GM12878 (cell line): ENCODE results near the gene KCTD6. TPM values are rescaled to one million over a fixed set of nuclear protein-coding genes. Genes with fewer than 3 reads are reported as not detected.

Experiments
- ATAC-seq: fragments of 200-7000 bp; cut with Tn5 transposase; 3 replicates; pipeline ENCODE4 v1.9.1; 2020; ENCODE audit warnings: mild to moderate bottlenecking, moderate library complexity
- BruUV-seq: library from RNA; stranded (reverse); fragments of 400-500 nt; replicated peaks from 2 replicates; lab custom pipeline; 2021; lab: Mats Ljungman, UMichigan
- CTCF ChIA-PET: fragments of 300-600 bp; sonication (Branson Sonifier 250); formaldehyde crosslinking; extraction: SDS; loops from one replicate; lab custom pipeline; 2021; ENCODE audit warnings: inconsistent platforms; lab: Yijun Ruan, JAX
- POLR2A ChIA-PET: fragments of 350-600 bp; formaldehyde crosslinking; extraction: SDS; loops from one replicate; lab custom pipeline; 2021; ENCODE audit warnings: inconsistent platforms; lab: Charles Lee
- RAD21 ChIA-PET: fragments of 300-600 bp; sonication (Branson Sonifier 250); formaldehyde crosslinking; loops from one replicate; lab custom pipeline; 2023; ENCODE audit warnings: antibody characterized with exemption; ENCODE audit not compliant: unreplicated experiment; lab: Charles Lee
- SMC1A ChIA-PET: fragments of 300-600 bp; sonication (Branson Sonifier 250); formaldehyde crosslinking; loops from one replicate; lab custom pipeline; 2023; ENCODE audit not compliant: unreplicated experiment, uncharacterized antibody; lab: Charles Lee
- DNase-seq: peaks from one replicate; pipeline ENCODE4 v3.0.0-alpha.2; 2011; ENCODE audit warnings: low read depth, low spot score
- FAIRE-seq: peaks from 3 replicates; lab custom pipeline; 2011; peaks lifted over from hg19 to GRCh38; lab: Jason Lieb, UNC
- H2AFZ ChIP-seq: 2 replicates; pipeline ENCODE4 v1.6.0; 2011; ENCODE audit warnings: low read depth, low read length, control low read depth; ENCODE audit not compliant: control insufficient read depth
- H3K27ac ChIP-seq: 2 replicates; pipeline ENCODE4 v1.5.1; 2011; ENCODE audit warnings: control low read depth; ENCODE audit not compliant: control insufficient read depth, insufficient read depth
- H3K27me3 ChIP-seq, 2 experiments: replicated peaks in 1 of 2; 2 replicates each; pipeline versions ENCODE4 v1.6.0 to v1.6.1; 2011; ENCODE audit warnings: low read length in 1 of 2; ENCODE audit not compliant: control insufficient read depth in 2 of 2, insufficient read depth in 2 of 2
- H3K36me3 ChIP-seq, 2 experiments: 2 replicates each; pipeline ENCODE4 v1.5.1; 2011; ENCODE audit warnings: low read length in 1 of 2; ENCODE audit not compliant: control insufficient read depth in 2 of 2, insufficient read depth in 2 of 2
- H3K4me1 ChIP-seq: 2 replicates; pipeline ENCODE4 v1.6.1; 2011; ENCODE audit warnings: mild to moderate bottlenecking, low read length, moderate library complexity, mixed read lengths; ENCODE audit not compliant: control insufficient read depth, insufficient read depth
- H3K4me2 ChIP-seq: 2 replicates; pipeline ENCODE4 v1.6.0; 2011; ENCODE audit warnings: control low read depth; ENCODE audit not compliant: control insufficient read depth, insufficient read depth
- H3K4me3 ChIP-seq: fragments of 200-600 bp; sonication (generic); 2 replicates; pipeline ENCODE4 v1.5.1; 2016
- H3K79me2 ChIP-seq: 2 replicates; pipeline ENCODE4 v1.6.0; 2011; ENCODE audit warnings: low read length; ENCODE audit not compliant: control insufficient read depth, insufficient read depth
- H3K9ac ChIP-seq: 2 replicates; pipeline ENCODE4 v1.8.0; 2011; ENCODE audit warnings: low read length, control low read depth, mixed read lengths; ENCODE audit not compliant: control insufficient read depth, insufficient read depth
- H3K9me3 ChIP-seq: replicated peaks from 3 replicates; pipeline ENCODE4 v1.5.1; 2011; ENCODE audit warnings: mild to moderate bottlenecking, low read length; ENCODE audit not compliant: control insufficient read depth, insufficient read depth
- H4K20me1 ChIP-seq: 2 replicates; pipeline ENCODE4 v1.6.0; 2011; ENCODE audit not compliant: control insufficient read depth, insufficient read depth
- ATF3 ChIP-seq: IDR thresholded peaks from 2 replicates; pipeline ENCODE4 v1.6.1; 2011; ENCODE audit warnings: low read depth, mild to moderate bottlenecking, low read length, moderate library complexity, borderline replicate concordance; ENCODE audit errors: extremely low read depth
- ATF7 ChIP-seq: fragments of 450-650 bp; IDR thresholded peaks from 2 replicates; pipeline ENCODE4 v1.6.1; 2016; ENCODE audit warnings: low read depth, mild to moderate bottlenecking
- CBX5 ChIP-seq: sonication (generic); IDR thresholded peaks from 2 replicates; pipeline ENCODE4 v1.6.1; 2016; ENCODE audit warnings: low read depth, moderate library complexity, mild to moderate bottlenecking, inconsistent platforms
- CEBPB ChIP-seq, 2 experiments: fragments of 150-350 bp in 1 of 2; IDR thresholded peaks; 2 replicates each; pipeline ENCODE4 v1.6.1; 2012 to 2014; ENCODE audit warnings: low read depth in 2 of 2, low read length in 2 of 2, borderline replicate concordance in 1 of 2, inconsistent platforms in 1 of 2
- CHD4 ChIP-seq: fragments of 200-600 bp; sonication (generic); IDR thresholded peaks from 2 replicates; pipeline ENCODE4 v1.6.1; 2016; ENCODE audit warnings: mild to moderate bottlenecking
- DPF2 ChIP-seq: fragments of 450-650 bp; IDR thresholded peaks from 2 replicates; pipeline ENCODE4 v1.6.1; 2017; ENCODE audit warnings: mild to moderate bottlenecking
- EGR1 ChIP-seq, 2 experiments: IDR thresholded peaks; 1 replicate in 1 of 2; 2 replicates in 1 of 2; pipeline ENCODE4 v1.6.1; 2011 to 2012; ENCODE audit warnings: low read depth in 2 of 2, low read length in 2 of 2, borderline replicate concordance in 1 of 2, mild to moderate bottlenecking in 1 of 2, moderate library complexity in 1 of 2
- HDGF ChIP-seq: fragments of 450-650 bp; IDR thresholded peaks from 2 replicates; pipeline ENCODE4 v1.6.1; 2016; ENCODE audit warnings: antibody characterized with exemption
- IKZF2 ChIP-seq, 2 experiments: fragments of 450-650 bp; IDR thresholded peaks; 2 replicates each; pipeline ENCODE4 v1.6.1; 2017; ENCODE audit warnings: mild to moderate bottlenecking in 2 of 2, moderate library complexity in 2 of 2
- IRF4 ChIP-seq: IDR thresholded peaks from 2 replicates; pipeline ENCODE4 v1.6.1; 2011; ENCODE audit warnings: low read depth, low read length
- JUNB ChIP-seq: IDR thresholded peaks from 2 replicates; pipeline ENCODE4 v1.6.1; 2016; ENCODE audit warnings: antibody characterized with exemption, mild to moderate bottlenecking
- MEF2A ChIP-seq: IDR thresholded peaks from 2 replicates; pipeline ENCODE4 v1.6.1; 2011; ENCODE audit warnings: low read depth, mild to moderate bottlenecking, low read length, moderate library complexity; ENCODE audit not compliant: insufficient read depth
- NFIC ChIP-seq: IDR thresholded peaks from 2 replicates; pipeline ENCODE4 v1.6.1; 2012; ENCODE audit warnings: low read depth, mild to moderate bottlenecking, inconsistent platforms, low read length, moderate library complexity
- NR2F1 ChIP-seq: fragments of 450-650 bp; conservative IDR thresholded peaks from 2 replicates; pipeline ENCODE4 v1.6.1; 2017; ENCODE audit warnings: mild to moderate bottlenecking
- POU2F2 ChIP-seq: IDR thresholded peaks from 3 replicates; pipeline ENCODE4 v1.6.1; 2011; ENCODE audit warnings: low read depth, mild to moderate bottlenecking, low read length, borderline replicate concordance
- RAD51 ChIP-seq: fragments of 450-650 bp; IDR thresholded peaks from 2 replicates; pipeline ENCODE4 v1.6.1; 2016; ENCODE audit warnings: moderate library complexity, mild to moderate bottlenecking, inconsistent platforms
- REST ChIP-seq: IDR thresholded peaks from 2 replicates; pipeline ENCODE4 v1.6.1; 2012; ENCODE audit warnings: mild to moderate bottlenecking, low read depth, low read length
- SIN3A ChIP-seq: IDR thresholded peaks from 2 replicates; pipeline ENCODE4 v1.6.1; 2012; ENCODE audit warnings: low read depth, low read length, improper control_type of control experiment
- SPI1 ChIP-seq: IDR thresholded peaks from 2 replicates; pipeline ENCODE4 v1.6.1; 2011; ENCODE audit warnings: low read depth, mild to moderate bottlenecking, low read length, moderate library complexity, borderline replicate concordance; ENCODE audit not compliant: insufficient read depth
- SREBF2 ChIP-seq: IDR thresholded peaks from 2 replicates; pipeline ENCODE4 v1.6.1; 2012; ENCODE audit warnings: mild to moderate bottlenecking, low read length
- STAT1 ChIP-seq: fragments of 450-650 bp; conservative IDR thresholded peaks from 2 replicates; pipeline ENCODE4 v1.6.1; 2014; ENCODE audit warnings: antibody characterized with exemption, mild to moderate bottlenecking
- TARDBP ChIP-seq: IDR thresholded peaks from 2 replicates; pipeline ENCODE4 v1.6.1; 2016; ENCODE audit warnings: borderline replicate concordance
- TCF7 ChIP-seq: IDR thresholded peaks from 2 replicates; pipeline ENCODE4 v1.6.1; 2014; ENCODE audit warnings: antibody characterized with exemption, borderline replicate concordance
- ZBED1 ChIP-seq: IDR thresholded peaks from 2 replicates; pipeline ENCODE4 v1.6.1; 2016; ENCODE audit warnings: borderline replicate concordance
- WGBS: methylation state at CpG from one replicate; pipeline ENCODE4 v1.1.6; 2016; ENCODE audit warnings: low lambda C conversion rate; ENCODE audit not compliant: insufficient replicate concordance, insufficient coverage; ENCODE audit errors: missing lambda C conversion rate; 5-methylcytosine and 5-hydroxymethylcytosine counted together
- in situ Hi-C: fragments of 300-500 bp; cut with MboI; formaldehyde crosslinking; loops from 9 replicates; pipeline ENCODE4 v1.14.3; 2018; ENCODE audit warnings: mixed read lengths
- intact Hi-C: fragments of 100-400 bp; cut with micrococcal nuclease; formaldehyde crosslinking; loops from one replicate; pipeline ENCODE4 v1.14.2; 2022; ENCODE audit not compliant: unreplicated experiment
- polyA plus RNA-seq, 11 experiments: library from polyadenylated mRNA; depleted of rRNA in 4 of 11; unstranded in 6 of 11; stranded (reverse) in 5 of 11; fragments of >200 nt; fragmentation: Nextera tagmentation in 4 of 11; fragmentation: Illumina TruSeq in 1 of 11; extraction: Ambion mirVana in 4 of 11; extraction: Trizol in 1 of 11; gene quantifications; 1 replicate in 1 of 11; 2 replicates in 10 of 11; pipeline versions ENCODE4 v1.2.1 to v1.2.3, GENCODE V29; 2011 to 2016; ENCODE audit warnings: inconsistent platforms in 2 of 11, missing spikeins in 2 of 11, low read depth in 1 of 11
- total RNA-seq, 4 experiments: library from RNA; depleted of rRNA in 3 of 4; stranded (reverse); fragments of >200 nt in 3 of 4; fragmentation: Illumina TruSeq in 1 of 4; extraction: Trizol in 1 of 4; gene quantifications; 2 replicates each; pipeline versions ENCODE4 v1.2.1 to v1.2.3, GENCODE V29; 2013 to 2021

Gene KCTD6
- total and polyA plus RNA-seq, 10 of the 15 experiments (the other 5 are each of a cell fraction or from before 2014, with no cell fraction given): 5.2 to 10.7 (median 8.7) TPM

GRCh38 chr3:58532794-58533220 lies 40.9 kb downstream of the KCTD6 start:
- DNase-seq (peak; percentile 11), ATAC-seq (peak; percentile 99), FAIRE-seq (peak; percentile 72)
- H3K27me3 ChIP-seq: no peaks in the 10 kb centered on the region; a peak in 1 of 4 replicates
- H3K9me3 ChIP-seq: no peaks in the 10 kb centered on the region
- POLR2A ChIA-PET: no interaction called here
- no peak overlapping the region for H3K4me2 ChIP-seq
- H3K36me3 ChIP-seq: no peaks in the 10 kb centered on the region
- intact Hi-C loops (loop anchor here (1.0 to 5.0 kb wide), 6 partner anchors 41 to 346 kb away; partner anchors contain the start of genes KCTD6 and PDHB), in situ Hi-C loops (loop anchor here (5.0 to 10.0 kb wide), 2 partner anchors 208 to 351 kb away; no protein-coding TSS in a partner anchor)
- H4K20me1 ChIP-seq: no peaks in the 10 kb centered on the region
- no peaks in the 10 kb centered on the region for H3K4me1 ChIP-seq
- SMC1A ChIA-PET: interaction anchor here (1.0 to 4.0 kb wide), 4 partner anchors 10 to 226 kb away, joined by 3 to 20 read pairs (median 4); partner anchors contain the start of genes HTD2, KCTD6 and RPP14
- RAD21 ChIA-PET: interaction anchor here (1.5 to 1.7 kb wide), 2 partner anchors 40 to 226 kb away, joined by 7 read pairs; partner anchors contain the start of genes HTD2 and RPP14
- no peak overlapping the region for H3K9ac ChIP-seq
- no peaks in the 10 kb centered on the region for H3K79me2 ChIP-seq
- no peak overlapping the region for H2AFZ ChIP-seq
- H3K4me3 ChIP-seq: no peak overlapping the region
- BruUV-seq: no TSS peak
- CTCF ChIA-PET: interaction anchor here (0.6 to 4.5 kb wide), 13 partner anchors 9 to 356 kb away, joined by 3 to 34 read pairs (median 4); partner anchors contain the start of genes HTD2, KCTD6 and RPP14
- 18% methylated on average over 11 of the region's 11 CpGs for WGBS
- H3K27ac ChIP-seq: no peak overlapping the region
- no peak for TF ChIP-seq ATF3
- TF ChIP-seq ZBED1: no peak
- peak; percentile 80; the same call in 1 of the 3 replicates for TF ChIP-seq POU2F2
- TF ChIP-seq IKZF2 (IDR thresholded peaks at IDR 0.05): no peak
- no peak for TF ChIP-seq SIN3A
- TF ChIP-seq STAT1: no peak
- TF ChIP-seq CEBPB (IDR thresholded peaks at IDR 0.05; ENCODE audit: borderline replicate concordance in 1 of 2, low read depth in 2 of 2, low read length in 2 of 2): no peak
- no peak for TF ChIP-seq JUNB
- no peak for TF ChIP-seq RAD51
- TF ChIP-seq ATF7: no peak
- TF ChIP-seq NFIC: no peak
- no peak for TF ChIP-seq TCF7
- TF ChIP-seq CHD4: no peak
- 0 out of 2 replicates have a peak, but pooled peaks have one; percentile 58 for TF ChIP-seq IRF4
- TF ChIP-seq HDGF: peak; percentile 71; the same call in 1 of the 2 replicates
- no peak for TF ChIP-seq MEF2A
- no peak for TF ChIP-seq TARDBP
- TF ChIP-seq SREBF2: no peak
- TF ChIP-seq EGR1 (IDR thresholded peaks at IDR 0.05; ENCODE audit: borderline replicate concordance in 1 of 2, low read depth in 2 of 2, low read length in 2 of 2): no peak
- TF ChIP-seq SPI1: peak; percentile 22; the same call in 1 of the 2 replicates
- no peak for TF ChIP-seq NR2F1
- TF ChIP-seq REST: no peak
- TF ChIP-seq CBX5: no peak
- no peak for TF ChIP-seq DPF2
